Neural cell (in vitro differentiated cells): ENCODE data around the gene ARNT2.

Experiments
- MXI1 ChIP-seq: fragments of 450-650 bp; conservative IDR thresholded peaks from 2 replicates; pipeline ENCODE4 v1.6.1; 2014; ENCODE audit warnings: antibody characterized with exemption, mild to moderate bottlenecking; ENCODE audit not compliant: poor library complexity, severe bottlenecking
- POLR2AphosphoS5 ChIP-seq: IDR thresholded peaks from 2 replicates; pipeline ENCODE4 v1.6.1; 2012
- SMC3 ChIP-seq: fragments of 450-650 bp; conservative IDR thresholded peaks from 2 replicates; pipeline ENCODE4 v1.6.1; 2014; ENCODE audit warnings: antibody characterized with exemption, mild to moderate bottlenecking, moderate library complexity; ENCODE audit not compliant: poor library complexity
- TAF1 ChIP-seq: IDR thresholded peaks from 2 replicates; pipeline ENCODE4 v1.6.1; 2012; ENCODE audit warnings: low read depth
- TF ChIP-seq, protein P1 (sequence below): fragments of 450-650 bp; IDR thresholded peaks from 2 replicates; pipeline ENCODE4 v1.5.1; 2014; ENCODE audit warnings: antibody characterized with exemption, mild to moderate bottlenecking, moderate library complexity; ENCODE audit not compliant: poor library complexity, severe bottlenecking

DNA sequence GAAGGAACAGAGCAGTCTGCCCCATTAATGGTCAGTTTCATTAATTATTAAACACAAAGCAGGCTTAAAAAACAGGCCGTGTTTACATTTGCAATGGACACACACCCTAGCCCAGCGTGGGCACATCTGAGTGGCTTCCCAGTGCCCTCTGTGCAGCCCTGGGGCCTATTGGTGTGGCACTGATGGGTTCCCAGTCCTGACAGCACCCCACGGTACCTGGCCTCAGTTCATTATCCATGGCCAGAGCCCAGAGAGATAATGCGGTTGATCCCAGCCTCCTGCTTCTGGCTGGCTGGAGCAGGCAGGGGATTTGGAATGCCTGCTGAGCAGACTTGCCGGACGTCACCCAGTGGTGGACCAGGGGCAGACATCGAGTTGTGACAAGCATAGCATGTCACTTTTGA is 180.4 kb downstream of the ARNT2 start:
- TF ChIP-seq, protein P1, sequence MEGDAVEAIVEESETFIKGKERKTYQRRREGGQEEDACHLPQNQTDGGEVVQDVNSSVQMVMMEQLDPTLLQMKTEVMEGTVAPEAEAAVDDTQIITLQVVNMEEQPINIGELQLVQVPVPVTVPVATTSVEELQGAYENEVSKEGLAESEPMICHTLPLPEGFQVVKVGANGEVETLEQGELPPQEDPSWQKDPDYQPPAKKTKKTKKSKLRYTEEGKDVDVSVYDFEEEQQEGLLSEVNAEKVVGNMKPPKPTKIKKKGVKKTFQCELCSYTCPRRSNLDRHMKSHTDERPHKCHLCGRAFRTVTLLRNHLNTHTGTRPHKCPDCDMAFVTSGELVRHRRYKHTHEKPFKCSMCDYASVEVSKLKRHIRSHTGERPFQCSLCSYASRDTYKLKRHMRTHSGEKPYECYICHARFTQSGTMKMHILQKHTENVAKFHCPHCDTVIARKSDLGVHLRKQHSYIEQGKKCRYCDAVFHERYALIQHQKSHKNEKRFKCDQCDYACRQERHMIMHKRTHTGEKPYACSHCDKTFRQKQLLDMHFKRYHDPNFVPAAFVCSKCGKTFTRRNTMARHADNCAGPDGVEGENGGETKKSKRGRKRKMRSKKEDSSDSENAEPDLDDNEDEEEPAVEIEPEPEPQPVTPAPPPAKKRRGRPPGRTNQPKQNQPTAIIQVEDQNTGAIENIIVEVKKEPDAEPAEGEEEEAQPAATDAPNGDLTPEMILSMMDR = no peak
- no peak for TF ChIP-seq POLR2AphosphoS5
- no peak for TF ChIP-seq SMC3
- TF ChIP-seq MXI1 = no peak
- no peak for TF ChIP-seq TAF1
